ENCODE results near the gene PCDHGB5. TPM values are rescaled to one million over a fixed set of nuclear protein-coding genes. Genes with fewer than 3 reads are reported as not detected.
"Not testable (repeated sequence)": the region's sequence is repeated elsewhere in the genome, so short reads cannot be mapped to it uniquely, and the experiment has no call there.

PCDHGB5 gene
- total and polyA plus RNA-seq, 8 donors: 1.1 to 7.9 (median 4.5) TPM

GRCh38 chr5:141413540-141414069, 15.9 kb downstream of the PCDHGB5 start:
- Histone ChIP-seq H3K9me3 (peaks cover 0 to 27% (median 5%) of the 10 kb centered on the region in 4 donors), H3K27me3 (no peaks in the 10 kb centered on the region), H3K27ac (no peak overlapping the region), H3K4me1 (no peaks in the 10 kb centered on the region), H3K36me3 (no peaks in the 10 kb centered on the region), H3K4me3 (peak overlapping the region in 1 of 4 donors; percentile 18)
- ATAC-seq (peak in 1 of 4 donors; percentile 32), DNase-seq (no peak), FAIRE-seq (no peak)
- WGBS, 2 donors: 15 to 17% methylated on average over 25 of the region's 25 CpGs
- intact Hi-C loops (cut with DNase I): loop anchor here in 1 of 3 donors (10.0 kb wide), 1 partner anchor 111 kb away; no protein-coding TSS in a partner anchor
- no peak for TF ChIP-seq CTCF (IDR thresholded peaks at IDR 0.05)

- not testable (repeated sequence) for H3K4me1 ChIP-seq, DNase-seq, H3K4me3 ChIP-seq, H3K27ac ChIP-seq, H3K36me3 ChIP-seq, ATAC-seq, H3K27me3 ChIP-seq, FAIRE-seq
- 20 to 21% methylated on average over 29 to 46 of the region's 46 CpGs for WGBS, 2 donors
- intact Hi-C loops (cut with DNase I): loop anchor here in 1 of 3 donors (10.0 kb wide), 1 partner anchor 110 kb away; no protein-coding TSS in a partner anchor
- peaks cover 0 to 38% (median 5%) of the 10 kb centered on the region in 4 donors for H3K9me3 ChIP-seq
Observed at GRCh38 chr5:141414548-141415274, 17.0 kb downstream of the PCDHGB5 start.

- H3K36me3 ChIP-seq, ATAC-seq, H3K27me3 ChIP-seq, H3K4me3 ChIP-seq, H3K4me1 ChIP-seq, H3K27ac ChIP-seq, FAIRE-seq, DNase-seq: not testable (repeated sequence)
- peaks cover 0 to 41% (median 6%) of the 10 kb centered on the region in 4 donors for H3K9me3 ChIP-seq
- intact Hi-C loops (cut with DNase I): loop anchor here in 1 of 3 donors (10.0 kb wide), 1 partner anchor 110 kb away; no protein-coding TSS in a partner anchor
- WGBS, 2 donors: 17 to 20% methylated on average over 24 of the region's 24 CpGs
Observed at GRCh38 chr5:141415275-141415618, 17.5 kb downstream of the PCDHGB5 start.

GRCh38 chr5:141417494-141418172, 19.9 kb downstream of the PCDHGB5 start, which contains the start of gene PCDHGB7:
TSS of gene PCDHGB7 (plus strand) at chr5:141417677. CDS start at chr5:141417860, 183 bp downstream.
- 8 to 10% methylated on average over 45 to 47 of the region's 47 CpGs for WGBS, 2 donors
- intact Hi-C loops (cut with DNase I): loop anchor here in 1 of 3 donors (10.0 kb wide), 1 partner anchor 107 kb away; no protein-coding TSS in a partner anchor
- peak; percentile 80 to 95 (median 90) for ATAC-seq

More at GRCh38 chr5:141417494-141418172, 19.9 kb downstream of the PCDHGB5 start, which contains the start of gene PCDHGB7:
- not testable (repeated sequence) for H3K27ac ChIP-seq, H3K4me1 ChIP-seq, H3K27me3 ChIP-seq, FAIRE-seq, H3K36me3 ChIP-seq
- peak in 4 of 6 donors; percentile 34 to 60 (median 56) for DNase-seq
- TF ChIP-seq CTCF (IDR thresholded peaks at IDR 0.05): peak in 3 of 4 donors; percentile 20 to 41 (median 34)
- peak within 1 kb of the TSS in 2 of 4 donors; percentile 15 to 31 for H3K4me3 ChIP-seq
- peaks cover 0 to 52% (median 12%) of the 10 kb centered on the region in 4 donors for H3K9me3 ChIP-seq

All from pancreas (tissue), 10 donors.